Tibial nerve (tissue), 4 donors: ENCODE data around the gene THSD4.

Source experiments
- CTCF ChIP-seq, 5 experiments: fragments of 200-600 bp in 3 of 5; fragments of 450-650 bp in 2 of 5; sonication (generic) in 3 of 5; IDR thresholded peaks; one replicate each; pipeline ENCODE4 v1.5.1; 2016 to 2019; ENCODE audit warnings: antibody characterized with exemption in 5 of 5, mild to moderate bottlenecking in 3 of 5, moderate library complexity in 2 of 5
- EP300 ChIP-seq, 2 donors: sonication (generic); formaldehyde crosslinking; IDR thresholded peaks; one replicate each; pipeline ENCODE4 v1.6.1; 2017; ENCODE audit warnings: antibody characterized with exemption in 2 of 2, mild to moderate bottlenecking in 1 of 2
- POLR2A ChIP-seq, 2 donors: fragments of 450-650 bp; IDR thresholded peaks; one replicate each; pipeline ENCODE4 v1.6.1; 2017; ENCODE audit warnings: antibody characterized with exemption in 2 of 2, mild to moderate bottlenecking in 2 of 2, moderate library complexity in 2 of 2

- TF ChIP-seq CTCF (IDR thresholded peaks at IDR 0.05) (no peak), EP300 (IDR thresholded peaks at IDR 0.05) (no peak), POLR2A (IDR thresholded peaks at IDR 0.05) (no peak)
Observed at GRCh38 chr15:71187078-71187477, 71.8 kb downstream of the THSD4 start.
